GM12891 (cell line): ENCODE measurements around the gene PEX11B.

Experiments used
- DNase-seq: peaks from one replicate; pipeline ENCODE4 v3.0.0; 2011; ENCODE audit warnings: low spot score; ENCODE audit not compliant: insufficient read length
- FAIRE-seq: peaks from 2 replicates; lab custom pipeline; 2011; peaks lifted over from hg19 to GRCh38; lab: Jason Lieb, UNC
- PAX5 ChIP-seq: IDR thresholded peaks from 2 replicates; pipeline ENCODE4 v1.6.1; 2011; ENCODE audit warnings: low read length, moderate library complexity, mild to moderate bottlenecking; ENCODE audit not compliant: insufficient read depth, severe bottlenecking
- POLR2A ChIP-seq: IDR thresholded peaks from 2 replicates; pipeline ENCODE4 v1.6.1; 2011; ENCODE audit warnings: low read depth, low read length, control low read depth
- POLR2AphosphoS5 ChIP-seq: IDR thresholded peaks from 2 replicates; pipeline ENCODE4 v1.6.1; 2011; ENCODE audit warnings: low read depth, low read length, control low read depth
- POU2F2 ChIP-seq: IDR thresholded peaks from 2 replicates; pipeline ENCODE4 v1.6.1; 2011; ENCODE audit warnings: low read depth, mild to moderate bottlenecking, control low read depth, low read length, moderate library complexity
- SPI1 ChIP-seq: IDR thresholded peaks from 2 replicates; pipeline ENCODE4 v1.6.1; 2011; ENCODE audit warnings: low read depth, low read length, control low read depth
- TAF1 ChIP-seq: IDR thresholded peaks from 2 replicates; pipeline ENCODE4 v1.6.1; 2011; ENCODE audit warnings: low read depth, low read length, control low read depth

PEX11B gene

GRCh38 chr1:145917595-145917994, 922 bp downstream of the PEX11B start:
- TF ChIP-seq POU2F2 = no peak
- TF ChIP-seq SPI1 = 0 out of 2 replicates have a peak, but pooled peaks have one; percentile 9
- DNase-seq (no peak), FAIRE-seq (peak; percentile 5)

GRCh38 chr1:145916745-145917144, 1.8 kb downstream of the PEX11B start:
- TF ChIP-seq POLR2AphosphoS5 (no peak), PAX5 (no peak), POLR2A (no peak), TAF1 (no peak), POU2F2 (no peak)
- DNase-seq = no peak
- FAIRE-seq = no peak

- TF ChIP-seq SPI1 (peak; percentile 86), POLR2AphosphoS5 (no peak), PAX5 (no peak), POU2F2 (no peak), POLR2A (no peak)
- DNase-seq (no peak), FAIRE-seq (no peak)
Observed at GRCh38 chr1:145912128-145912641, 6.3 kb downstream of the PEX11B start.

- FAIRE-seq = no peak
- no peak for DNase-seq
- TF ChIP-seq SPI1 = no peak
- no peak for TF ChIP-seq PAX5
- no peak for TF ChIP-seq POLR2A
- no peak for TF ChIP-seq TAF1
- TF ChIP-seq POLR2AphosphoS5 = no peak
- TF ChIP-seq POU2F2 = no peak
Observed at GRCh38 chr1:145908653-145909052, 9.9 kb downstream of the PEX11B start.

- no peak for DNase-seq
- TF ChIP-seq POLR2A (no peak), POU2F2 (no peak), TAF1 (no peak), SPI1 (no peak), POLR2AphosphoS5 (no peak), PAX5 (no peak)
- no peak for FAIRE-seq
Observed at GRCh38 chr1:145906954-145907753, 11.4 kb downstream of the PEX11B start.

- DNase-seq (no peak), FAIRE-seq (no peak)
- TF ChIP-seq TAF1 = no peak
- no peak for TF ChIP-seq PAX5
- no peak for TF ChIP-seq POU2F2
- TF ChIP-seq POLR2AphosphoS5 = no peak
- TF ChIP-seq SPI1 = no peak
- TF ChIP-seq POLR2A = no peak
Observed at GRCh38 chr1:145901312-145902021, 17.1 kb downstream of the PEX11B start.

- FAIRE-seq (no peak), DNase-seq (no peak)
- no peak for TF ChIP-seq SPI1
Observed at GRCh38 chr1:145898756-145899155, 19.8 kb downstream of the PEX11B start.

- DNase-seq (no peak), FAIRE-seq (no peak)
- TF ChIP-seq SPI1 = no peak
- no peak for TF ChIP-seq POLR2AphosphoS5
- no peak for TF ChIP-seq POU2F2
- TF ChIP-seq TAF1 = no peak
- no peak for TF ChIP-seq PAX5
- TF ChIP-seq POLR2A = no peak
Observed at GRCh38 chr1:145897969-145898368, 20.5 kb downstream of the PEX11B start.

- DNase-seq (no peak), FAIRE-seq (no peak)
- TF ChIP-seq SPI1 (no peak), POU2F2 (no peak), PAX5 (no peak), POLR2AphosphoS5 (no peak), POLR2A (no peak), TAF1 (no peak)
Observed at GRCh38 chr1:145895471-145895870, 23.0 kb downstream of the PEX11B start.

GRCh38 chr1:145893306-145894055, 25.0 kb downstream of the PEX11B start:
- FAIRE-seq (no peak), DNase-seq (no peak)
- TF ChIP-seq POU2F2 (no peak), POLR2A (no peak), POLR2AphosphoS5 (no peak), SPI1 (no peak), TAF1 (no peak), PAX5 (no peak)
